ENCODE data around the gene WWOX. TPM values are rescaled to one million over a fixed set of nuclear protein-coding genes. Genes with fewer than 3 reads are reported as not detected.

Gene WWOX
- total RNA-seq, 3 donors from 2014 or later (not counting 1 experiment from before 2014, with no cell fraction given), result 21.0 to 29.8 (median 27.0) TPM

- H3K4me3 Mint-ChIP-seq, result no peak overlapping the region
- H3K27me3 Mint-ChIP-seq (ENCODE audit: low read depth in 2 of 2), result peaks cover 0 to 2% of the 10 kb centered on the region in 2 donors
- no peak overlapping the region for H3K4me3 ChIP-seq (ENCODE audit: low read length)
- H3K4me1 Mint-ChIP-seq, result peaks cover 39 to 48% of the 10 kb centered on the region in 2 donors
- TF ChIP-seq, protein P1, sequence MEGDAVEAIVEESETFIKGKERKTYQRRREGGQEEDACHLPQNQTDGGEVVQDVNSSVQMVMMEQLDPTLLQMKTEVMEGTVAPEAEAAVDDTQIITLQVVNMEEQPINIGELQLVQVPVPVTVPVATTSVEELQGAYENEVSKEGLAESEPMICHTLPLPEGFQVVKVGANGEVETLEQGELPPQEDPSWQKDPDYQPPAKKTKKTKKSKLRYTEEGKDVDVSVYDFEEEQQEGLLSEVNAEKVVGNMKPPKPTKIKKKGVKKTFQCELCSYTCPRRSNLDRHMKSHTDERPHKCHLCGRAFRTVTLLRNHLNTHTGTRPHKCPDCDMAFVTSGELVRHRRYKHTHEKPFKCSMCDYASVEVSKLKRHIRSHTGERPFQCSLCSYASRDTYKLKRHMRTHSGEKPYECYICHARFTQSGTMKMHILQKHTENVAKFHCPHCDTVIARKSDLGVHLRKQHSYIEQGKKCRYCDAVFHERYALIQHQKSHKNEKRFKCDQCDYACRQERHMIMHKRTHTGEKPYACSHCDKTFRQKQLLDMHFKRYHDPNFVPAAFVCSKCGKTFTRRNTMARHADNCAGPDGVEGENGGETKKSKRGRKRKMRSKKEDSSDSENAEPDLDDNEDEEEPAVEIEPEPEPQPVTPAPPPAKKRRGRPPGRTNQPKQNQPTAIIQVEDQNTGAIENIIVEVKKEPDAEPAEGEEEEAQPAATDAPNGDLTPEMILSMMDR (IDR thresholded peaks at IDR 0.05), result no peak
- H3K9me3 Mint-ChIP-seq, result peaks cover 0 to 2% of the 10 kb centered on the region in 2 donors
- 88% methylated on average over 6 of the region's 6 CpGs for WGBS (ENCODE audit: insufficient coverage)
- H3K4me1 ChIP-seq (ENCODE audit: control insufficient read depth, insufficient read depth, low read length), result peaks cover 12% of the 10 kb centered on the region
- peaks cover 12% of the 10 kb centered on the region for H3K9me3 ChIP-seq (ENCODE audit: control insufficient read depth, insufficient read depth, low read length)
- peak overlapping the region in 1 of 2 donors; percentile 14 for H3K27ac Mint-ChIP-seq
- intact Hi-C loops (cut with micrococcal nuclease), result no loop called here
- no peak overlapping the region for H3K27ac ChIP-seq (ENCODE audit: low read length)
- no peaks in the 10 kb centered on the region for H3K27me3 ChIP-seq (ENCODE audit: control insufficient read depth, insufficient read depth, low read length)
- ATAC-seq (no peak), DNase-seq (no peak)
- peaks cover 13% of the 10 kb centered on the region for H3K36me3 Mint-ChIP-seq
- H3K36me3 ChIP-seq (ENCODE audit: control insufficient read depth, insufficient read depth, low read length), result no peaks in the 10 kb centered on the region
Measured at GRCh38 chr16:79186196-79186595, 1086.7 kb downstream of the WWOX start.

GRCh38 chr16:79188115-79188738 lies 1088.8 kb downstream of the WWOX start:
- peaks cover 12% of the 10 kb centered on the region for H3K4me1 ChIP-seq (ENCODE audit: control insufficient read depth, insufficient read depth, low read length)
- peak in 1 of 3 donors; percentile 48 for ATAC-seq
- DNase-seq, result no peak
- H3K36me3 ChIP-seq (ENCODE audit: control insufficient read depth, insufficient read depth, low read length), result no peaks in the 10 kb centered on the region
- H3K27me3 ChIP-seq (ENCODE audit: control insufficient read depth, insufficient read depth, low read length), result no peaks in the 10 kb centered on the region
- H3K9me3 Mint-ChIP-seq, result peaks cover 0 to 2% of the 10 kb centered on the region in 2 donors
- H3K36me3 Mint-ChIP-seq, result peaks cover 13% of the 10 kb centered on the region
- no peak overlapping the region for H3K27ac ChIP-seq (ENCODE audit: low read length)
- TF ChIP-seq, protein P1 (IDR thresholded peaks at IDR 0.05), result no peak
- H3K9me3 ChIP-seq (ENCODE audit: control insufficient read depth, insufficient read depth, low read length), result peaks cover 12% of the 10 kb centered on the region
- intact Hi-C loops (cut with micrococcal nuclease), result no loop called here
- H3K4me3 Mint-ChIP-seq, result peak overlapping the region; percentile 57
- no peaks in the 10 kb centered on the region for H3K27me3 Mint-ChIP-seq (ENCODE audit: low read depth in 2 of 2)
- H3K4me3 ChIP-seq (ENCODE audit: low read length), result no peak overlapping the region
- 38% methylated on average over 13 of the region's 13 CpGs for WGBS (ENCODE audit: insufficient coverage)
- peaks cover 36 to 46% of the 10 kb centered on the region in 2 donors for H3K4me1 Mint-ChIP-seq
- peak overlapping the region in 1 of 2 donors; percentile 63 for H3K27ac Mint-ChIP-seq

- Histone ChIP-seq H3K4me1 (ENCODE audit: control insufficient read depth, insufficient read depth, low read length) (peaks cover 16% of the 10 kb centered on the region), H3K4me3 (ENCODE audit: low read length) (no peak overlapping the region), H3K27me3 (ENCODE audit: control insufficient read depth, insufficient read depth, low read length) (no peaks in the 10 kb centered on the region), H3K27ac (ENCODE audit: low read length) (no peak overlapping the region), H3K9me3 (ENCODE audit: control insufficient read depth, insufficient read depth, low read length) (peaks cover 12% of the 10 kb centered on the region), H3K36me3 (ENCODE audit: control insufficient read depth, insufficient read depth, low read length) (no peaks in the 10 kb centered on the region)
- peaks cover 41 to 50% of the 10 kb centered on the region in 2 donors for H3K4me1 Mint-ChIP-seq
- ATAC-seq (no peak), DNase-seq (no peak)
- TF ChIP-seq, protein P1 (IDR thresholded peaks at IDR 0.05), result no peak
- 92% methylated on average over 5 of the region's 5 CpGs for WGBS (ENCODE audit: insufficient coverage)
- H3K36me3 Mint-ChIP-seq, result peaks cover 13% of the 10 kb centered on the region
- H3K4me3 Mint-ChIP-seq, result peak overlapping the region; percentile 9
- intact Hi-C loops (cut with micrococcal nuclease), result no loop called here
- no peak overlapping the region for H3K27ac Mint-ChIP-seq
- peaks cover 0 to 2% of the 10 kb centered on the region in 2 donors for H3K9me3 Mint-ChIP-seq
- H3K27me3 Mint-ChIP-seq (ENCODE audit: low read depth in 2 of 2), result no peaks in the 10 kb centered on the region
Measured at GRCh38 chr16:79188739-79189122, 1089.3 kb downstream of the WWOX start.

GRCh38 chr16:79190542-79190941 lies 1091.1 kb downstream of the WWOX start:
- Mint-ChIP-seq H3K4me3 (no peak overlapping the region), H3K36me3 (peaks cover 13% of the 10 kb centered on the region), H3K27ac (no peak overlapping the region), H3K9me3 (peaks cover 0 to 2% of the 10 kb centered on the region in 2 donors), H3K4me1 (peaks cover 46 to 56% of the 10 kb centered on the region in 2 donors), H3K27me3 (ENCODE audit: low read depth in 2 of 2) (no peaks in the 10 kb centered on the region)
- 100% methylated on average over 1 of the region's 1 CpG for WGBS (ENCODE audit: insufficient coverage)
- no peak for ATAC-seq
- TF ChIP-seq, protein P1 (IDR thresholded peaks at IDR 0.05), result no peak
- no peaks in the 10 kb centered on the region for H3K36me3 ChIP-seq (ENCODE audit: control insufficient read depth, insufficient read depth, low read length)
- no peak overlapping the region for H3K27ac ChIP-seq (ENCODE audit: low read length)
- peaks cover 32% of the 10 kb centered on the region for H3K4me1 ChIP-seq (ENCODE audit: control insufficient read depth, insufficient read depth, low read length)
- H3K27me3 ChIP-seq (ENCODE audit: control insufficient read depth, insufficient read depth, low read length), result no peaks in the 10 kb centered on the region
- peaks cover 12% of the 10 kb centered on the region for H3K9me3 ChIP-seq (ENCODE audit: control insufficient read depth, insufficient read depth, low read length)
- no peak for DNase-seq
- no peak overlapping the region for H3K4me3 ChIP-seq (ENCODE audit: low read length)
- intact Hi-C loops (cut with micrococcal nuclease), result no loop called here

Measured in natural killer cell (primary cell).